CD14-positive monocyte (primary cell): ENCODE measurements around the gene ALOX5. TPM values are rescaled to one million over a fixed set of nuclear protein-coding genes. Genes with fewer than 3 reads are reported as not detected.
A peak's percentile ranks its signal among the peaks of the same experiment; 100 is the strongest.

Source experiments
- DNase-seq, 3 donors: peaks; one replicate each; pipeline ENCODE4 v3.0.0-alpha.2; 2011 to 2022
- H2AFZ ChIP-seq: 2 replicates; pipeline ENCODE4 v1.6.0; 2012; ENCODE audit warnings: mild to moderate bottlenecking, low read depth, low read length, inconsistent platforms; ENCODE audit not compliant: insufficient read depth, poor library complexity, severe bottlenecking
- H3K27ac ChIP-seq, 2 donors: 1 replicate in 1 of 2; 2 replicates in 1 of 2; pipeline ENCODE4 v1.5.1; 2012 to 2013; ENCODE audit warnings: low read length in 2 of 2, control low read depth in 1 of 2, inconsistent platforms in 1 of 2, low read depth in 1 of 2, mild to moderate bottlenecking in 1 of 2
- H3K27me3 ChIP-seq, 2 donors: one replicate each; pipeline versions ENCODE4 v1.6.0 to v1.6.1; 2011 to 2013; ENCODE audit warnings: low read length in 2 of 2; ENCODE audit not compliant: control insufficient read depth in 2 of 2, insufficient read depth in 2 of 2
- H3K36me3 ChIP-seq, 2 donors: replicated peaks in 1 of 2; 1 replicate in 1 of 2; 2 replicates in 1 of 2; pipeline versions ENCODE4 v1.5.1 to v1.6.1; 2012 to 2013; ENCODE audit warnings: low read length in 2 of 2, control low read depth in 1 of 2, inconsistent platforms in 1 of 2, mild to moderate bottlenecking in 1 of 2; ENCODE audit not compliant: insufficient read depth in 2 of 2, control insufficient read depth in 1 of 2
- H3K4me1 ChIP-seq, 2 donors: 1 replicate in 1 of 2; 2 replicates in 1 of 2; pipeline versions ENCODE4 v1.5.1 to v1.6.1; 2012 to 2013; ENCODE audit warnings: low read length in 2 of 2, control low read depth in 1 of 2, inconsistent platforms in 1 of 2, mild to moderate bottlenecking in 1 of 2, moderate library complexity in 1 of 2; ENCODE audit not compliant: insufficient read depth in 2 of 2, control insufficient read depth in 1 of 2
- H3K4me2 ChIP-seq: replicated peaks from 2 replicates; pipeline ENCODE3; 2012; ENCODE audit warnings: low read length, moderate library complexity, mild to moderate bottlenecking; ENCODE audit not compliant: poor library complexity, severe bottlenecking; ENCODE audit errors: extremely low read depth
- H3K4me3 ChIP-seq, 3 experiments: fragments of 200-600 bp in 1 of 3; sonication (generic) in 1 of 3; replicated peaks in 1 of 3; 1 replicate in 2 of 3; 2 replicates in 1 of 3; pipeline ENCODE4 v1.5.1; 2011 to 2013; ENCODE audit warnings: low read length in 3 of 3, mild to moderate bottlenecking in 3 of 3, control low read depth in 2 of 3, low read depth in 2 of 3, inconsistent platforms in 1 of 3, moderate library complexity in 1 of 3
- H3K79me2 ChIP-seq: 2 replicates; pipeline ENCODE4 v1.6.0; 2012; ENCODE audit warnings: mild to moderate bottlenecking, control low read depth, inconsistent platforms, low read length, moderate library complexity; ENCODE audit not compliant: insufficient read depth
- H3K9ac ChIP-seq: 2 replicates; pipeline ENCODE4 v1.6.0; 2017; ENCODE audit warnings: low read length, mild to moderate bottlenecking; ENCODE audit not compliant: insufficient read depth, poor library complexity, severe bottlenecking
- H3K9me3 ChIP-seq, 2 donors: replicated peaks in 1 of 2; 1 replicate in 1 of 2; 2 replicates in 1 of 2; pipeline versions ENCODE4 v1.5.1 to v1.6.1; 2012 to 2013; ENCODE audit warnings: low read length in 2 of 2, control low read depth in 1 of 2; ENCODE audit not compliant: control insufficient read depth in 1 of 2, insufficient read depth in 1 of 2
- H4K20me1 ChIP-seq: 2 replicates; pipeline ENCODE4 v1.6.0; 2012; ENCODE audit warnings: mild to moderate bottlenecking, low read length, control low read depth, moderate library complexity; ENCODE audit not compliant: insufficient read depth
- H3K27ac Mint-ChIP-seq, 7 donors: one replicate each; pipeline ENCODE4 v1.8.0; 2020; ENCODE audit warnings: mild to moderate bottlenecking in 7 of 7, mixed read lengths in 7 of 7, moderate library complexity in 6 of 7, inconsistent platforms in 2 of 7
- H3K27me3 Mint-ChIP-seq, 3 donors: one replicate each; pipeline ENCODE4 v1.8.0; 2021 to 2022; ENCODE audit warnings: low read depth in 3 of 3, mild to moderate bottlenecking in 3 of 3, mixed read lengths in 3 of 3, moderate library complexity in 3 of 3, inconsistent platforms in 1 of 3
- H3K36me3 Mint-ChIP-seq, 2 donors: one replicate each; pipeline ENCODE4 v1.8.0; 2020; ENCODE audit warnings: mixed read lengths in 2 of 2, inconsistent platforms in 1 of 2, mild to moderate bottlenecking in 1 of 2
- H3K4me1 Mint-ChIP-seq: one replicate; pipeline ENCODE4 v1.8.0; 2020; ENCODE audit warnings: mild to moderate bottlenecking, mixed read lengths
- H3K4me3 Mint-ChIP-seq, 2 donors: one replicate each; pipeline ENCODE4 v1.8.0; 2020; ENCODE audit warnings: mild to moderate bottlenecking in 2 of 2, mixed read lengths in 2 of 2, moderate library complexity in 1 of 2
- H3K9me3 Mint-ChIP-seq, 7 donors: one replicate each; pipeline ENCODE4 v1.8.0; 2020 to 2022; ENCODE audit warnings: mixed read lengths in 7 of 7, mild to moderate bottlenecking in 6 of 7, moderate library complexity in 6 of 7, inconsistent platforms in 2 of 7
- CTCF ChIP-seq: fragments of 200-600 bp; IDR thresholded peaks from one replicate; pipeline ENCODE4 v1.8.0; 2022; ENCODE audit warnings: antibody characterized with exemption, mild to moderate bottlenecking
- WGBS: methylation state at CpG from one replicate; pipeline ENCODE4 v1.1.5; 2013; ENCODE audit warnings: missing lambda C conversion rate; ENCODE audit not compliant: insufficient coverage; 5-methylcytosine and 5-hydroxymethylcytosine counted together
- intact Hi-C, 2 donors: fragments of 100-400 bp; cut with micrococcal nuclease; formaldehyde crosslinking; loops; one replicate each; pipeline versions ENCODE4 v1.15.0 to v1.15.1; 2023
- polyA plus RNA-seq, 3 donors: library from polyadenylated mRNA; depleted of rRNA in 1 of 3; unstranded in 2 of 3; stranded (reverse) in 1 of 3; fragments of 300-500 nt in 2 of 3; fragments of >200 nt in 1 of 3; fragmentation: Illumina TruSeq in 2 of 3; gene quantifications; 1 replicate in 2 of 3; 2 replicates in 1 of 3; pipeline ENCODE4 v1.2.3, GENCODE V29; 2012 to 2021

Gene ALOX5
- polyA plus RNA-seq, 3 donors: 223 to 918 (median 272) TPM

GRCh38 chr10:45452268-45452667 is 78.3 kb downstream of the ALOX5 start:
- H3K4me1 Mint-ChIP-seq: peaks cover 11% of the 10 kb centered on the region
- H3K36me3 ChIP-seq: peaks cover 0 to 12% of the 10 kb centered on the region in 2 donors
- no peaks in the 10 kb centered on the region for H3K9me3 ChIP-seq
- H2AFZ ChIP-seq: no peak overlapping the region
- peaks cover 0 to 7% (median 3%) of the 10 kb centered on the region in 7 donors for H3K9me3 Mint-ChIP-seq
- H3K4me2 ChIP-seq: no peak overlapping the region
- no peaks in the 10 kb centered on the region for H3K4me1 ChIP-seq
- H3K27me3 Mint-ChIP-seq: peaks cover 0 to 2% (median 0%) of the 10 kb centered on the region in 3 donors
- no peak for TF ChIP-seq CTCF
- H3K4me3 Mint-ChIP-seq: no peak overlapping the region
- no peaks in the 10 kb centered on the region for H3K27me3 ChIP-seq
- H4K20me1 ChIP-seq: no peaks in the 10 kb centered on the region
- no peak overlapping the region for H3K9ac ChIP-seq
- no peaks in the 10 kb centered on the region for H3K79me2 ChIP-seq
- intact Hi-C loops: no loop called here
- no peak overlapping the region for H3K27ac ChIP-seq
- H3K36me3 Mint-ChIP-seq: peaks cover 10 to 15% of the 10 kb centered on the region in 2 donors
- H3K4me3 ChIP-seq: no peak overlapping the region
- no peak for DNase-seq
- no peak overlapping the region for H3K27ac Mint-ChIP-seq

- intact Hi-C loops: no loop called here
- Mint-ChIP-seq H3K27me3 (peaks cover 0 to 2% (median 0%) of the 10 kb centered on the region in 3 donors), H3K36me3 (peaks cover 17 to 21% of the 10 kb centered on the region in 2 donors), H3K4me3 (no peak overlapping the region), H3K4me1 (peaks cover 11% of the 10 kb centered on the region), H3K27ac (peak overlapping the region in 2 of 7 donors; percentile 51 to 71), H3K9me3 (peaks cover 0 to 7% (median 3%) of the 10 kb centered on the region in 7 donors)
- no peaks in the 10 kb centered on the region for H4K20me1 ChIP-seq
- no peak overlapping the region for H3K4me3 ChIP-seq
- no peaks in the 10 kb centered on the region for H3K27me3 ChIP-seq
- H3K36me3 ChIP-seq: peaks cover 5 to 18% of the 10 kb centered on the region in 2 donors
- no peak overlapping the region for H3K27ac ChIP-seq
- H3K9ac ChIP-seq: no peak overlapping the region
- WGBS: 92% methylated on average over 5 of the region's 7 CpGs
- no peaks in the 10 kb centered on the region for H3K4me1 ChIP-seq
- TF ChIP-seq CTCF: no peak
- DNase-seq: no peak
- H3K79me2 ChIP-seq: no peaks in the 10 kb centered on the region
- H3K4me2 ChIP-seq: no peak overlapping the region
- H2AFZ ChIP-seq: no peak overlapping the region
- no peaks in the 10 kb centered on the region for H3K9me3 ChIP-seq
Observed at GRCh38 chr10:45452743-45453452, 78.9 kb downstream of the ALOX5 start.
